Upper lobe of right lung (tissue), 1 donor: ENCODE results near the gene APBB2. TPM values are rescaled to one million over a fixed set of nuclear protein-coding genes. Genes with fewer than 3 reads are reported as not detected.

Experiments used
- ATAC-seq: fragments of 200-7000 bp; cut with Tn5 transposase; one replicate; pipeline ENCODE4 v1.9.1; 2020; ENCODE audit warnings: mild to moderate bottlenecking, moderate library complexity
- DNase-seq: peaks from one replicate; pipeline ENCODE4 v3.0.0-alpha.2; 2020
- H3K27ac ChIP-seq: fragments of 200-600 bp; one replicate; pipeline ENCODE4 v1.8.0; 2022
- H3K27me3 ChIP-seq: fragments of 200-600 bp; one replicate; pipeline ENCODE4 v1.8.0; 2022; ENCODE audit warnings: mild to moderate bottlenecking
- H3K36me3 ChIP-seq: fragments of 200-600 bp; one replicate; pipeline ENCODE4 v1.8.0; 2022
- H3K4me1 ChIP-seq: fragments of 200-600 bp; one replicate; pipeline ENCODE4 v1.8.0; 2022
- H3K4me3 ChIP-seq: fragments of 200-600 bp; one replicate; pipeline ENCODE4 v1.8.0; 2022; ENCODE audit warnings: mild to moderate bottlenecking
- H3K9me3 ChIP-seq: fragments of 200-600 bp; one replicate; pipeline ENCODE4 v1.8.0; 2022
- intact Hi-C: fragments of 100-400 bp; cut with DNase I; formaldehyde crosslinking; loops from one replicate; pipeline ENCODE4 v1.11.0; 2022
- total RNA-seq: library from RNA; stranded (reverse); fragmentation: NEBNext Ultra II Directional; extraction: Animal tissue kit (Norgen Biotek cat#: 25700); gene quantifications from one replicate; pipeline ENCODE4 v1.2.1, GENCODE V29; 2021
- TF ChIP-seq, protein P1 (sequence below): fragments of 200-600 bp; IDR thresholded peaks from one replicate; pipeline ENCODE4 v1.8.0; 2022; ENCODE audit warnings: antibody characterized with exemption
- donor health status: DM: no; HTN: yes; CAD: no; lungs with severe emphysema.

The APBB2 gene
- total RNA-seq, 1 donor from 2014 or later: 88.2 TPM

- Histone ChIP-seq H3K9me3 (no peaks in the 10 kb centered on the region), H3K4me1 (peaks cover 6% of the 10 kb centered on the region), H3K36me3 (no peaks in the 10 kb centered on the region), H3K4me3 (no peak overlapping the region), H3K27me3 (no peaks in the 10 kb centered on the region), H3K27ac (no peak overlapping the region)
- DNase-seq (no peak), ATAC-seq (no peak)
- intact Hi-C loops: no loop called here
- TF ChIP-seq, protein P1, sequence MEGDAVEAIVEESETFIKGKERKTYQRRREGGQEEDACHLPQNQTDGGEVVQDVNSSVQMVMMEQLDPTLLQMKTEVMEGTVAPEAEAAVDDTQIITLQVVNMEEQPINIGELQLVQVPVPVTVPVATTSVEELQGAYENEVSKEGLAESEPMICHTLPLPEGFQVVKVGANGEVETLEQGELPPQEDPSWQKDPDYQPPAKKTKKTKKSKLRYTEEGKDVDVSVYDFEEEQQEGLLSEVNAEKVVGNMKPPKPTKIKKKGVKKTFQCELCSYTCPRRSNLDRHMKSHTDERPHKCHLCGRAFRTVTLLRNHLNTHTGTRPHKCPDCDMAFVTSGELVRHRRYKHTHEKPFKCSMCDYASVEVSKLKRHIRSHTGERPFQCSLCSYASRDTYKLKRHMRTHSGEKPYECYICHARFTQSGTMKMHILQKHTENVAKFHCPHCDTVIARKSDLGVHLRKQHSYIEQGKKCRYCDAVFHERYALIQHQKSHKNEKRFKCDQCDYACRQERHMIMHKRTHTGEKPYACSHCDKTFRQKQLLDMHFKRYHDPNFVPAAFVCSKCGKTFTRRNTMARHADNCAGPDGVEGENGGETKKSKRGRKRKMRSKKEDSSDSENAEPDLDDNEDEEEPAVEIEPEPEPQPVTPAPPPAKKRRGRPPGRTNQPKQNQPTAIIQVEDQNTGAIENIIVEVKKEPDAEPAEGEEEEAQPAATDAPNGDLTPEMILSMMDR: no peak
Measured at GRCh38 chr4:41095973-41096372, 118.4 kb downstream of the APBB2 start.

DNA sequence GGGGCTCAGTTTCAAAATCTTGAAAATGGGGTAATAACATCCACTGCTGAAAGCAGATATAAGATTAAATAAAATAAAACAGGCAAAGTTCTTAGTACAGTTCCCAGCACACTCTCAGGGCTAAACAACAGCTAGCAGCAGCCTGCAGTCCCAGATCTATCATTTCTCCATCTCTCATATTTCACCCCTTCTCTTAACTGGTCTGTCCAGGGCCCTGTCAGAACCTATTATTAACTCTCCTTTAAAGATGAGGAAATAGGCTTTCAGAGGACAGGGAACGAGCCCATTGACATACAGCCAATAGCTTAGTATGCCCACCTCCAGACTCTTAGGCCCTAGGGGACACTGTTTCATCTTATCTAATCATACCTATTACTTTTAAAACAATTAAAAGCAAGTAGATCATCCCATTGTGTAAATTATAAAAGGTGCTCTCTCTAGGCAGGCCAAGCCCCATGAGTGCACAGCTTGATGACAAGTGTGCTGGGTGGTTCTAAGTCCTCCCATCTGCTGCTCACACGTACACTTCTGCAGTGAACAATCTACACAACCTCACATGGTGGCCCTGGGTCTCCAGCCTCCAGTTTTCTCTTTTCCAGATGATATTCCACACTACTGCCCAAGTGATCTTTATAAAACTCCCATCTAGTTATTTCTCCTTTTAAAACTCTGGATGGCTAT is 119.0 kb downstream of the APBB2 start:
- Histone ChIP-seq H3K36me3 (no peaks in the 10 kb centered on the region), H3K4me3 (no peak overlapping the region), H3K27ac (no peak overlapping the region), H3K4me1 (peaks cover 6% of the 10 kb centered on the region), H3K27me3 (no peaks in the 10 kb centered on the region), H3K9me3 (no peaks in the 10 kb centered on the region)
- no peak for ATAC-seq
- TF ChIP-seq, protein P1: no peak
- DNase-seq: no peak
- intact Hi-C loops: no loop called here

GRCh38 chr4:41092128-41092527 is 122.2 kb downstream of the APBB2 start:
- H3K4me1 ChIP-seq: no peaks in the 10 kb centered on the region
- no peak overlapping the region for H3K4me3 ChIP-seq
- H3K27ac ChIP-seq: no peak overlapping the region
- intact Hi-C loops: no loop called here
- H3K27me3 ChIP-seq: no peaks in the 10 kb centered on the region
- no peaks in the 10 kb centered on the region for H3K36me3 ChIP-seq
- no peak for ATAC-seq
- no peak for DNase-seq
- TF ChIP-seq, protein P1: no peak
- no peaks in the 10 kb centered on the region for H3K9me3 ChIP-seq

DNA sequence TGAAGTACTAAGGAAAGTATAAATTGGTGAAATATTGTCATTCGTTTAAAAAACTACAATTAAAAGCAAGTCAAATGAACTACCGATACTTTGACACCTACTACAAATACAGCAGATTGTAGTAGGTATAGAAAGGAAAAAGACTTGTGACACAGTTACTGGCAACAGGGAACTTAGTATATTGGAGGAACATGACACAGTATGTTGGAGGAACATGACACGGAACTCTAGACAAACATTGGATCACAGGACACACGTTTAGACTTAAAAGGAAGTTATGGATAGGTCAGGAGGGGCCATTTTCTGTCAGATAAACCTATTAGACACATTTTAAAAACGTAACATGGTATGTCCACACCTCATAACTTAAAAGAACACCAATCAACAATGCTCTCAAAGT is 132.5 kb downstream of the APBB2 start:
- H3K9me3 ChIP-seq: peaks cover 5% of the 10 kb centered on the region
- DNase-seq: no peak
- no peaks in the 10 kb centered on the region for H3K27me3 ChIP-seq
- TF ChIP-seq, protein P1: no peak
- no peaks in the 10 kb centered on the region for H3K36me3 ChIP-seq
- H3K4me1 ChIP-seq: peaks cover 13% of the 10 kb centered on the region
- intact Hi-C loops: no loop called here
- H3K4me3 ChIP-seq: no peak overlapping the region
- no peak for ATAC-seq
- H3K27ac ChIP-seq: no peak overlapping the region

DNA sequence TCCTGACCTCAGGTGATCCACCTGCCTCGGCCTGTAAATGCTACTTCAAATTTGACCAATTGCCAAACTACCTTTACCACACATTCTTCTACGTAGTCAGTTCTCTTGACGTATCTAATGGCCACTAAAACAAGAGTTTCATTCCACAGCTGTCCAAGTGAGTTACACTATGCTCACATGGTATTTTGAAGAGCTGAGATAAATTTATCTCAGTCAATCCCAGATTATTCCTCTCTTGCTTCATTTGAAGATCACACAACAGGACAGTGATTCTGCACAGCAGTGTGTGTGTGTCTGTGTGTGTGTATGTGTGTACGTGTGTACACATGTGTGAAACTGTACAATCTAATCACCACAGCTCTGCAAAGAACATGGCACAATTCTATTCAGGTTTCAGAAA is 133.4 kb downstream of the APBB2 start:
- no peak for DNase-seq
- H3K27me3 ChIP-seq: no peaks in the 10 kb centered on the region
- intact Hi-C loops: no loop called here
- TF ChIP-seq, protein P1: no peak
- H3K9me3 ChIP-seq: no peaks in the 10 kb centered on the region
- no peaks in the 10 kb centered on the region for H3K36me3 ChIP-seq
- no peak overlapping the region for H3K27ac ChIP-seq
- ATAC-seq: no peak
- H3K4me3 ChIP-seq: no peak overlapping the region
- H3K4me1 ChIP-seq: peaks cover 13% of the 10 kb centered on the region
